Measurements from ENCODE around the gene CEP192.
"Not testable (repeated sequence)": the region's sequence is repeated elsewhere in the genome, so short reads cannot be mapped to it uniquely, and the experiment has no call there.

The CEP192 gene

DNA sequence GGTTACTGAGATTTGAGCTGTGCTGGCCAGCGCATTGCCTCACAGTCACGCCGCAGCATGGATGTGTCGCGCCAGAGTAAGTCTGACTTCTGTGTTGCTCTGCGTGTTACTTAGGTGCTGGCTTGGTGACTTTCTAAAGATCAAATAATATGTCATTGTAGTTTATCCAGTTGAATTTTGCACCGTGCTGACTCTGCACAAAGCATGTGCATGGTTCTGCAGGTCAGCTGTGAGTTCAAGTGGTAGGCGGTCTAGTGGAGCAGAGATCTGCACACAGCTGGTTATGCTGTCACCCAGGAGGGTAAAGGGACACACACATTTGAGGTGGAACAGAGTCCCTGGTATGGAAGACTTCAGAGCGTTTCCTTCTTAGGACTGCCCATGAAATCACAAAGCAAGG, 105.1 kb downstream of the CEP192 start:
- DNase-seq (ENCODE audit: low read depth in 3 of 3, low spot score in 1 of 3) = no peak

DNA sequence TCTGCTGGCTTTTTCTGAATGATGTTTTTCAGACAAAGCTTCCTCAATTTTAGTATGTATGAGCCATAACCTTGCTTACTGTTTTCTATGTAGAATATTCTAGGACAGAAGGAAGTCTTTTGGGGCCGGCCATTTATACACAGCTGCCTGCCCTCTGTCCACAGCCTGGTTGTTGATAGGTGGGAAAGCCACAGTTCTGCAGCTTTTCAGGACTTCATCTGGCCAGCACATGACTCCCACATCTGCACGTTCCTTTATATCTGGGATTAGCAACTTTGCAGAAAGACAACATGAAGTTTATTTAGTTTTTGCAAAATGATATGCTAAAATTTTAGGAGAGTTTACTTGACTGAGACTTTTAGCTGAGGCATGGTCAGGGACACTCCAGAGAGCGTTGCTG, 105.6 kb downstream of the CEP192 start:
- DNase-seq (ENCODE audit: low read depth in 3 of 3, low spot score in 1 of 3) = no peak

DNA sequence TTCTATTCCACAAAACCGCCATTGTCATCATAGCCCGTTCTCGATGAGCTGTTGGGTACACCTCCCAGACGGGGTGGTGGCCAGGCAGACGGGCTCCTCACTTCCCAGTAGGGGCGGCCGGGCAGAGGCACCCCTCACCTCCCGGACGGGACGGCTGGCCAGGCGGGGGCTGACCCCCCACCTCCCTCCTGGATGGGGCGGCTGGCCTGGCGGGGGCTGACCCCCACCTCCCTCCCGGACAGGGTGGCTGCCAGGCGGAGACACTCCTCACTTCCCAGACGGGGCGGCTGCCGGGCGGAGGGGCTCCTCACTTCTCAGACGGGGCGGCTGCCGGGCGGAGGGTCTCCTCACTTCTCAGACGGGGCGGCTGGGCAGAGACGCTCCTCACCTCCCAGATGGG, 106.9 kb downstream of the CEP192 start:
- not testable (repeated sequence) for DNase-seq (ENCODE audit: low read depth in 3 of 3, low spot score in 1 of 3)

DNA sequence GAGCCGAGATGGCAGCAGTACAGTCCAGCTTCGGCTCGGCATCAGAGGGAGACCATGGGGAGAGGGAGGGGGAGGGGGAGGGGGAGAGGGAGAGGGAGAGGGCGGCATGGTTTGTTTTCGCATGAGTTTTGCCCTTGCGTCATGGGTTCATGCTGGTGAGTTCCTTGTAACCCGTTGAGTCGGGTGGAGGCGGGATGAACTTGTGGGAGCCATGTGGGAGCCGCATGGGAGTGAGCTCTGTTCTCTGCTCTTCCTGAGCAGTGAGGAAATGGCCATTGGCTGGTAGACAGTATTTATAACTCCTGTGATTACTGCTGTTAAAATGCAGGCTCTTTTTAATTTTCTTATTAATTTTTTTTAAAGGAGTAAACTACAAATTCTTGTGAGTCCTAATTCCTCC, 108.0 kb downstream of the CEP192 start:
- DNase-seq (ENCODE audit: low read depth in 3 of 3, low spot score in 1 of 3) = no peak

DNA sequence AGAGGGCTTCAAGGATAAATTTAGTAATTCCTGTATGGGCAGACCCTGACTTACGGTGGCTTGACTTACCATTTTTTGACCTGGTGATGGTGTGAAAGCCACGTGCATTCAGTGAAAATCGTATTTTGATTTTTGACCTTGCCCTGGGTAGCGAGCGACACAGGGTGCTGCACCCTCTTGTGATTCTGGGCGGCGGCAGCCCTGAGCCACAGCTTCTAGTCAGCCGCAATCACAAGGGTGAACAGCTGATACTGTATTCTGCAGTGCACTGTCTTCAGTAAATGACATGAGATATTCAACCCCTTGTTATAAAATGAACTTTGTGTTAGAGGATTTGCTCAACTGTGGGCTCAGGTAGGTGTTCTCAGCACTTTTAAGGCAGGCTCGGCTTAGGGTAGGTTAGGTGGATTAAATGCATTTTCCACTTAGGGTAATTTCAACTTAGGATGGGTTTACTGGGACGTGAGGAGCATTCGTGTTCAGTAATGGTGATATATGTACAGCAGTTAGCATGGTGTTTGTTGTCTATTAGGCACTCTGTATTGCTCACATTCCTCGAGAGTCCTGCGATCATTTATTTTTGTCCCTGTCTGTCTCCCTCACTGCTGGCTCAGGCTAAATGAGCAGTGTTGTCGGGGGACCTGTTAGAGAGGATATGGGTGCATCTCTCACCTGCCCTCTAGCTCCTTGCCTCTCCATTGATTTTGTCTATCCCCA, 109.9 kb downstream of the CEP192 start:
- DNase-seq (ENCODE audit: low read depth in 3 of 3, low spot score in 1 of 3) = no peak

DNA sequence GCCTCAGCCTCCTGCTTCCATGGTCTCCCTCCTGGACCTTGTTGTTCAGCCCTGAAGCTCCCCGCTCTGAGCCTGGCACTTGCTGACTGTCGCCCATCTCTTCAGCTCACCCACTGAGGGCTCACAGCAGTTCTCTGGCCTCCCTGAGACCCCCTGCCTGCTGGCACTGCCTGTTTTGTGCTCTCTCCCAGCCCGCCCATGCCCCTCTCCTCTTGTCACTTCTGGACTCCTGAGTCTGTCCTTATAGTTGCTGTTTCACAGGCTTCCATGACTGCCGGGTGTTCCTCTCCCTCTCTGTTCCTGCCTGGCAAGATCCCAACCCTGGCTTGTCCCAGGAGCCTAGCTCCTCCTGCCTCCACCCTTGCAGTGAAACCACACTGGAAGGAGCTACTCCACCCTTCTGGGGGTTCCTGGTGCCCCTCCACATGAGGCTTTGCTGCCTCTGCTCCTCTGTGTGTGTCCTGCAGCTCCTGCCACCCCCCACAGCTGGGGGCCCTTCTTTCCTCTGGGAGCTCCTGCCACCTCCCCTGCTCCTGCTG, 110.6 kb downstream of the CEP192 start:
- DNase-seq (ENCODE audit: low read depth in 3 of 3, low spot score in 1 of 3) = no peak

DNA sequence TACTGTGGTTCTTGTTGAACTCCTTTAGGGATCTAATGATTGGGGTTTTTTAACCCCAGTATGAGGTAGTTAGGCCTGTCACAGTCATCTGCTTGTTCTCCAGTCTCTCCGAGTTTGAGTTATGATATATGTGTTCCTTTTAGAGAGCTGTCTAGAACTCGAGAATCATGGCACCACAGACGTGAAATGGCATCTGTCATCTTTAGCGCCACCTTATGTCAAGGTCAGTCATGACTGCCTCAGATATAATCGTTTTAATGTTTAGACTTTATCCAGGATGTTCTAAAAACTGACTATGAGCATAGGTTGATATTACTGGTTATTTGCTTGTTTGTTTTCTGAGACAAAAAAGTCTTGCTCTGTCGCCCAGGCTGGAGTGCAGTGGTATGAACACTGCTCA, 112.2 kb downstream of the CEP192 start:
- no peak for DNase-seq (ENCODE audit: low read depth in 3 of 3, low spot score in 1 of 3)

DNA sequence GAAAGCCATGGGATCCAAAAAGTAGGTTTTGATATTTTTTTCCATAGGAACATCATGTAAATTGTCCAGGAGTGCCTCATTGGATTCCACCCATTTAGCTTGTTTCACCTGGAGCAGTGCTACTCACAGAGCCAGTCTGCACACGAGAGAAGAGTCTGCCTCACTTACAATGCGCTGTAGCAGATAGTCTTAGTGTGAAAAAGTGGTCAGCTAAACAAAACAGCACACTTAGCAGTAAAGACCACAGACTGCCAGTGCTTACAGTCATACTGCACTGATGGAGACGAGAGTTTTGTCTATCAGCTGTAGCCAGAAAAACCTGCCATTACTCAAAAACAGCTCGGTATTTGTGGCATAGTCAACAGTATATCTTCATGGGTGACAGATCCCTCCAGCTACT, 113.9 kb downstream of the CEP192 start:
- DNase-seq (ENCODE audit: low read depth in 3 of 3, low spot score in 1 of 3) = no peak

DNA sequence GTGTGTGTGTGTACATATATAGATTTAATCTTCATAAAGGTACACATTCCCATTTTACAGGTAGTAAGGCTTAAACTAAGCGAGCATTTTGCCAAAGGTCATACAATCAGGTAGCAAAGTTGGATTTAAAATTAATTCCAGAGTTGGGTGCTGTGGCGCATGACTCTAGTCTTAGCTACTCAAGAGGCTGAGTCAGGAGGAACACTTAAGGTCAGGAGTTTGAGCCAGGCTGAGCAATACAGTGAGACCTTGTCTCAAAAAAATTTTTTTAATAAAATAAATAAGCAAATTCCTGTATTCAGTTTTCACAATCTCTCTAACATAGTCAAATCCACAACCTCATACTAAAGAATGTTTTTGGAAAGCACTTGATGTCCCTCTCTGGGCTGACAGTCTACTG, 115.9 kb downstream of the CEP192 start:
- no peak for DNase-seq (ENCODE audit: low read depth in 3 of 3, low spot score in 1 of 3)

DNA sequence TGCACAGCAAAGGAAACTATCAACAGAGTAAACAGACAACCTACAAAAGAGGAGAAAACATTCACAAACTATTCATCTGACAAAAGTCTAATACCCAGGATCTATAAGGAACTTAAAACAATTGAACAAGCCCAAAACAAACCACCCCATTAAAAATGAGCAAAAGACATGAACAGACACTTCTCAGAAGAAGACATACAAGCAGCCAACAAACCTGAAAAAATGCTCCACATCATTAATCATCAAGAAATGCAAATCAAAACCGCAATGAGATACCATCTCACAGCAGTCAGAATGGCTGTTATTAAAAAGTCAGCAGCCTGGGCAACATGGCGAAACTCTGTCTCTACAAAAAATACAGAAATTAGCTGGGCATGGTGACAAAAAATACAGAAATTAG, 117.2 kb downstream of the CEP192 start:
- DNase-seq (ENCODE audit: low read depth in 3 of 3, low spot score in 1 of 3) = no peak

DNA sequence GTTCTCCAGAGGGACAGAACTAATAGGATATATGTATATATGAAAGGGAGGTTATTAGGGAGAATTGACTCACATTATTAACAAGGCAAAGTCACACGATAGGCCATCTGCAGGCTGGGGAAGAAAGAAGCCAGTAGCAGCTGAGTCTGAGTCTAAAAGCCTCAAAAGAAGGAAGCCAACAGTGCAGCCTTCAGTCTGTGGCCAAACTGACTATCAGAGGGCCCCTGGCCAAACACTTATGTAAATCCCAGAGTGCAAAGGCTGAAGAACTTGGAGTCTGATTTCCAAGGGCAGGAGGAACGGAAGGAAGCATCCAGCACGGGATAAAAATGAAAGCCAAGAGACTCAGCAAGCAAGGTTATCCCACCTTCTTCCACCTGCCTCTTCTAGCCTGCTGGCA, 119.4 kb downstream of the CEP192 start:
- no peak for DNase-seq (ENCODE audit: low read depth in 3 of 3, low spot score in 1 of 3)

DNA sequence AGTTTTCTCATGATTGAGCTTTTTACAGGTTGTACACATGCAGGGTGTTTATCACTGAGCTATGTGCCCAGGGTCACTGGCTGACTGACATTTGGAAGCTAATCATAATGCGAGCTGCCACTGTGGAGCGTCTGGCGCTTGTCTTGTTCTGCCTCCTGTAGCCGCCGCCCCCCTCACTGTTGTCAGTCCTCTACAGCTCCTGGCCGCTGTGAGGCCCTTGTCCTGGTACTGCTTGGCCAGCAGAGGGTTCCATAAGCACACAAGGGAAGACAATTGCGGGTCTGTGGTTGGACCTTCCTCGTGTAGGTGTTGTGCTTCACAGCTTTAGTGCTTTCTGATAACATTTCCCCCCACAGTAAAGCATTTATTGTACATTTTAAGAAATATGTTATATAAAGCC, 121.8 kb downstream of the CEP192 start:
- DNase-seq (ENCODE audit: low read depth in 3 of 3, low spot score in 1 of 3) = no peak

DNA sequence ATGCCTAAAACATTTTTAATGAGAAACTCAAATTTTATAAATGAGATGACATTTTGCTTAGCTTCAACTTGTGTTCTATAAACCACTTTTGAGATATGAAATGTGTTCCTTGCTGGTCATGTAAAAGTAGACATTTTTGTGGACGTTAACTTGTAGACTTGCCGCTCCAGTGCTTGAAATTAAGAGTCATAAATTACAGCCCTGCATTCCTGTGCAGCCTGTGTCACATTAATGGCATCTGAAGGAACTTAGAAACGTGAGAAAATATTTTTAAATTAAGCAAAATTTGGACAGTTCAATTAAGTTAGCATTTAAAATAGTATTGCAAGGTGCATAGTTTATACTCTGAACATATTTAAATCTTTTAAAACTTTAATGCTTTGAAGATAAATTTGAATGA, 129.1 kb downstream of the CEP192 start:
- DNase-seq (ENCODE audit: low read depth in 3 of 3, low spot score in 1 of 3) = no peak

DNA sequence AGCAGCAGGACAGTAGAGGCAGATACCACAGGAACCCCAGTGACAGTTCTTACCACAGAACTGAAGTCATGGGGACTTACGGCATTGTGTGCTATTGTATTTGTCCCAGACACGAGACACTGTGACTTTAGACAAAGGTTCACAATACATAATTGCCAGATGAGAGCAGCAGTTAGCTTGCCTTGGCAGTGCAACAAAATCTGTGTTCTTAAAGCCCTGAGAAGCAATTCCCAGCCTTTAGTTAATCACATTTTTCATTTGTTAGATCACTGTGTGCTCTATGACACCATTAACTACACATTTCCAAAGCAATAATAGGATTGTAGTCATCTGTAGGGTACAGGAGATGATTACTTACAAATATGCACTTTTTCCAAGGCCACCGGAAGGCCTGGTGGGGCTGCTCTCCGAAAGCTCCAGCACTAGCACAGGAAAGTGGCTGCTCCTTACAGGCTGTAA, 129.8 kb downstream of the CEP192 start:
- no peak for DNase-seq (ENCODE audit: low read depth in 3 of 3, low spot score in 1 of 3)

DNA sequence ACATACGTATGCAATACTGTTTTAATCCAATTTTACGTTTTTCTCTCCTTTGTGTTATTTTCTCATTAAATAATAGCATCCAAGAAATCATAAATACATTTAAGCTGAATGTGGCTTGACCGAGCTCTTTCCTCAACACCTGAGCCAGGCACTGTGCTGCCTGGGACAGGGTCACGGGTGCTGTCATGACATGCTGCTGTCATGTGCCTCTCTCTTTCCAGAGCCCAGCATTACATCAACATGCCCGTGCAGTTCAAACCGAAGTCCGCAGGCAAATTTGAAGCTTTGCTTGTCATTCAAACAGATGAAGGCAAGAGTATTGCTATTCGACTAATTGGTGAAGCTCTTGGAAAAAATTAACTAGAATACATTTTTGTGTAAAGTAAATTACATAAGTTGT, 133.2 kb downstream of the CEP192 start:
- no peak for DNase-seq (ENCODE audit: low read depth in 3 of 3, low spot score in 1 of 3)

DNA sequence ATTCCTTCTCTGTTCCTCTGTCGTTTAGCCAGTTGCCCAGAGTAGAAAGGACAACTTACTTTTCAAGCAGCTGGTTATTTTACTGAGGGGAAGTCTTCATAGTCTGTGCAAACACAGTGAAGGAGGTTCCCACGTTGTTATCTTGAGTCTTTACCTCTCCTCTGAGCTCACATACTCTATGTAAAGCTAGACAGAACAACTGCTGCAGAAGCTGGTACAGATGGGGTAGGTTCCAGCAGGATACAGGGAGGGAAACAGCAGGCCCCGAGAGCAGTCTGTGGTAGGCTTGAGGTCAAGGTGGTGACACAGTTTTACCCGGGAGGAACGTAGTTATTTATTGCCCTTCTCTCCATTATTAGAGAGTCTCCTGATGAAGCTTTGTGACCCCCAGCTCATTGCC, 134.0 kb downstream of the CEP192 start:
- no peak for DNase-seq (ENCODE audit: low read depth in 3 of 3, low spot score in 1 of 3)

DNA sequence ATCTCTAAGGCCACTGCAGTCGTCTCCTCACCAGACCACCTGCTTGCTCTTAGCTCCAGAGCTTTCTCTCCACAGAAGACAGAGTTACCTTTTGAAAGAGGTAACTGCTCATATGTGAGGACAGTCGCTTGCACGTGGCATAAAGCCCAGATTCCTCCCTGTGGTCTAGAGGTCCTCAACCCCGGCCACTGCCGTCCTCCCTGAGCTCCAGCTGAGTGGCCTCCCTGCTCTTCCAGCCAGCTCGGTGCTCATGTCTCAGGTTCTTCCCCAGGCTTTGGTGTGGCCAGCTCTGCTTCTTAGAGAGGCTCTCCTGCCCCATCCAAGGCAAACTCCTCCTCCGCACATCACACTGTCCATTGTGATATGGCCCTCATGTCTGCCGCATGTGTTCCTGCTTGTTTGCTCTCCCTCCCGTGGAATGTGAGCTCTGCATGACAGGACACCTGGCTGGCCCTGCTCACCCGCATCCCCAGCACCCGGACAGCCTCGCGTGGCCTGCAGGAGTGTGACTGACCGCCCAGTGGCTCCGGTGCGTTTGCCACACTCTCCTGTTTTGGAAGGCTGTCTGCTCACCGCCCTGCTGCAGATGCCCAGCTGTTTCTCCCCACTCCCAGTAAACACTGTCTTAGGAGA, 135.9 kb downstream of the CEP192 start:
- no peak for DNase-seq (ENCODE audit: low read depth in 3 of 3, low spot score in 1 of 3)

DNA sequence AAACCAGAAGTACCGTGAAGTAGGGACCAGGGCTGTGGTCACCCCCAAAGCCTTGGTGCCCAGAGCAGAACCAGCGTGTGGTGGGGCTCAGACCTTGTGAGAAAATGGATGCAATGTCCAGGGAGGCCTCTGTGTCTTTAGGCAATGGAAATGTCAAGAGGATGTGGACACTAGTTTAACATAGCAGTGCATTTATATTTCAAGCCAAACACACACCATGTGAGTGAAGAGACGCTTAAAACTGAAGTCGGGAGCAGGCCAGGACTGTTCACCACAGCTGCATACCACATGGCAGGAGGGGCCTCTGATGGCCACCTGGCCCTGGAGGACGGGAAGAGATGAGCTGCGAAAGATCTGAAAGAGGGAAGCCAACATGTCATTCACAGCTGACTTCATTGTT, 140.1 kb downstream of the CEP192 start:
- no peak for DNase-seq (ENCODE audit: low read depth in 3 of 3, low spot score in 1 of 3)

DNA sequence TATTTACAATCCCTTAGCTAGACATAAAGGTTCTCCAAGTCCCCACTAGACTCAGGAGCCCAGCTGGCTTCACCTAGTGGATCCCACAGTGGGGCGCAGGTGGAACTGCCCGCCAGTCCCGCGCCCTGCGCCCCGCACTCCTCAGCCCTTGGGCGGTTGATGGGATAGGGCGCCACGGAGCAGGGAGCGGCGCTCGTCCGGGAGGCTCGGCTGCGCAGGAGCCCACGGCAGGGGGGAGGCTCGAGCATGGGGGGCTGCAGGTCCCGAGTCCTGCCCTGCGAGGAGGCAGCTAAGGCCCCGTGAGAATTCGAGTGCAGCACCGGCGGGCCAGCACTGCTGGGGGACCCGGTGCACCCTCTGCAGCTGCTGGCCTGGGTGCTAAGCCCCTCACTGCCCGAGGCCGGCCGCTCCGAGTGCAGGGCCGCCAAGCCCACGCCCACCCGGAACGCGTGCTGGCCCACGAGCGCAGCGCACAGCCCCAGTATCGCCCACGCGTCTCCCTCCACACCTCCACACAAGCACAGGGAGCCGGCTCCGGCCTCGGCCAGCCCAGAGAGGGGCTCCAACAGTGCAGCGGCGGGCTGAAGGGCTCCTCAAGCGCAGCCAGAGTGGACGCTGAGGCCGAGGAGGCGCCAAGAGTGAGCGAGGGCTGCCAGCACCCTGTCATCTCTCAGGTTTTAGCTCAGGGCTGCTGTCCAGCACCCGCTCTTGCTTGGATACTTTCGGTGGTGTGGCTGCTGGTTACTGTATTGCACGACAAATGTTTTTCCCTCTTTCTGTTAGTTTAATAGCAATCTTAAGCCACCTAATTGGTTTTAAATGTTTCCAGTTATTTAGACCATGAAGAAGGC, 143.6 kb downstream of the CEP192 start:
- DNase-seq (ENCODE audit: low read depth in 3 of 3, low spot score in 1 of 3) = no peak

DNA sequence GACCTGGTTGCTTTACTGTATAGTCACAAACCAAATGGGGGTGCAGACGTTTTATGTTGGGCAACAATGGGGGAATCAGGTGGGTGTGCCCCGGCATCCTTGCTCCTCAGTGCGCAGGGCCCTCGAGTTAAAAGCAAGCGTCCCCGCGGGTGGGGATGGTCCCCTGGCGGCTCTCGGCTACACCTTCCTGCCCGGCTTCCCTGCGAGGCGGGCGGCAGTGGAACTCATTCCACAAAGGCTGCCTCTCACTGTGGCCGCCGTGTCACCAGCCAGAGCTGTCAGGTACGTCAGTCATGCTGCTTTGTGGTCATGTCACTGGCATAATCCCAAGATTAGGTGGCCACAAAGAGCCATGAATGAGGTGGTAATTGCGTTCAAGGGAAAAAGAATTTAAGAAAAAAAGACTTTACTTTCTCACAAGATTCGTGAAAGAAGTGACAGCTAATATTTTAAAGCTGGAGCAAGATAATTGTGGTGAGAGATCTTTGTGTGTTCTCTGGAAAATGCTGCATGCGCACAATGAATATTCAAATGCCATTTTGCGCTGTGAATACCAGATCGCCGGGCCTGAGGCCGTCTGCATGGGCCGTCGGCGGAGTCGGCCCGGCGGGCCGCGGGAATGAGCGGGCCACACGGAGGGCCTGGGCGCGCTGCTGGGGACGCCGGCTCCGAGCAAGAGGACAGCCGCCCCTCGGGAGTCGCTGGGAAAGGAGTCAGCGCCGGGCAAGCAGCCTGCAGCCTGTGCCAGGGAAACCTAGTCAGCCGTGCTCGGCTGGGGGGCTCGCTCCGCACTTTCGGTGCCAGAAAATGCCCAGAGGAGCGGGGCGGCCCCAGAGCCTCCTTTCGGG, 145.1 kb downstream of the CEP192 start:
- no peak for DNase-seq (ENCODE audit: low read depth in 3 of 3, low spot score in 1 of 3)

Data from stimulated activated CD4-positive, alpha-beta T cell treated with anti-CD3 and anti-CD28 coated beads, TNF-alpha, amount 100 ng/mL, for 1 hour (primary cell).